Epithelial cell of prostate (primary cell): Measurements from ENCODE around the gene RASAL2.
A peak's percentile ranks its signal among the peaks of the same experiment; 100 is the strongest.
"Not testable (repeated sequence)": the region's sequence is repeated elsewhere in the genome, so short reads cannot be mapped to it uniquely, and the experiment has no call there.

ENCODE experiments used
- DNase-seq: peaks from one replicate; pipeline ENCODE4 v3.0.0-alpha.2; 2011; ENCODE audit warnings: low read depth, low spot score
- H3K27ac ChIP-seq: fragments of 450-650 bp; 2 replicates; pipeline ENCODE4 v1.5.1; 2017; ENCODE audit warnings: mild to moderate bottlenecking

The RASAL2 gene

DNA sequence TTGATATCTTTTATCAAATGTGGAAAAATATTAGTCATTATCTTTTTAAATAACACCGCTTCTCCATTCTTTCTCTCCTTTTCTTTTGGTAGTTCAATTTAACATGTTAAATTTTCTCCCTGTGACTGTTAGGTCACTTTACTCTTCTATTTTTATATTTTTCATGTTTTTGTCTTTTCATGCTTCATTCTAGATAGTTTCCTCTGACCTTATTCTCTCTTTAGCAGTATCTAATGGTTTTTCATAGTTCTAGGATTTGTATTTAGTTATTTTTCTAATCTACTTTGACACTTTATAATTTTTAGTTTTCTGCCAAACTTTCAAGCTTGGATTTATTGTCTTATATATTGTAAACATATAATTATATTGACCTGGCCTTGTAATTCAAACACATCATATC is 116.0 kb downstream of the RASAL2 start:
- no peak for DNase-seq
- H3K27ac ChIP-seq: no peak overlapping the region

DNA sequence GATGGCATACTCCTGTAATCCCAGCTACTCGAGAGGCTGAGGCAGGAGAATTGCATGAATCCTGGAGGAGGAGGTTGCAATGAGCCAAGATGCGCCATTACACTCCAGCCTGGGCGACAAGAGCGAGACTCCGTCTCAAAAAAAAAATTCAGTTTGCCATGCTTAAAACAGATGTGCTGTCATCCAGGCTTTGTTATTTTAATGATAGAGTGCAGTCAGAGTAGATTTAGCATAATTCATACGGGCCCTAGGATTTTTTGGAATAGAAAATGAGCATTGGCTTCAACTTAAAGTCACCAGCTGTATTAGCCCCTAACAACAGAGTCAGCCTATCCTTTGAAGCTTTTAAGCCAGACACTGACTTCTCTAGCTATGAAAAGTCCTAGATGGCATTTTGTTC is 124.6 kb downstream of the RASAL2 start:
- no peak for DNase-seq
- no peak overlapping the region for H3K27ac ChIP-seq

DNA sequence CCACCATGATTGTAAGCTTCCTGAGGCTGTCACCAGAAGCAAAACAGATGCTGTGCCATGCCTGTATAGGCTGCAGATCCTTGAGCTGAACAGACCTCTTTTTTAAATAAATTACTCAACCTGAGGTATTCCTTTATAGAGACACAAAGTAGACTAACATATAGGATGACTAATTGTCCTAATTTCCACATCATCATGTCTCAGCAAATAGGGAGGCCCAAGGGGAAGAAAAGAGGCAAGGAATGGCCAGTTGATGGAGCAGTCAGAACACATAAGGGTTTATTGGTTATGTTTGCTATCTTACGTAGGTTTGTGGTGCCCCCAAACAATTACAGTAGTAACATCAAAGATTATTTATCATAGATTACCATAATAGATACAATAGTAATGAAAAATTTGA is 126.2 kb downstream of the RASAL2 start:
- peak overlapping the region; percentile 46 for H3K27ac ChIP-seq
- DNase-seq: peak; percentile 43

DNA sequence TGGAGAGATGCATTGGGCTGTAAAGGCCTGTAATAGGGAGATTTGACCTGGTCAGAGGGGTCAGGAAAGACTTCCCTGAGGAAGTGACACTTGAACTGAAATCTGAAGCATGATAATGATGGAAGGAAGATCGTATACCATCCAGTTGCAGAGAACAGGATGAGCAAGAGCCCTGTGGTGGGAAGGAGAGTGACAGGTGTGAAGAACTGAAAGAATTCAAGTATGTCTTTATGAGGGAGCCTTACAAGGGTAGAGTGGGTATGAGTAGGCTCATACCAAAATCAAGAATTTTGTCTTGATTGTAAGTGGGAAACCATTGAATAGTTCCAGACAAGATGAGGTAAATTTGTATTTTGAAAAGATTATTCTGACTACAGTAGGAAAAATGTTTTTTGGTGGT is 129.4 kb downstream of the RASAL2 start:
- no peak for DNase-seq
- no peak overlapping the region for H3K27ac ChIP-seq

DNA sequence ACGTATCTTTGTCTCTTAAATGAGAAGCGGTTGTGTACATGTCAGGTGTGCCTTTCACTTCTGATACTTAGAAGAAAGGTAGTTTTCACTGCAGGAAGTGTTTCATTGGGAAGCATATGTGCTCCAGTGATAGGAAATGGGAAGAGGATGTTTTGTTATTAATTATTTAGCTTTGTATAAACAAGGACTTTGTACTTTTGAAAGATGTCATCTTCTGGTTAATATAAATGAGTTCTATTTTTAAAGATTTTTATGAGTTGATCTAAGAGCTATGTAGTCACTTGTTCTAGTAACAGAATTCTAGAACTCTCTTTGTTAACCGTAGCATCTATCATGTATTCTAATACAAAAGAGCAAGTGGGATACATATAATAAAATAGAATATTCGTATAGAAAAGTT is 130.5 kb downstream of the RASAL2 start:
- H3K27ac ChIP-seq: no peak overlapping the region
- no peak for DNase-seq

DNA sequence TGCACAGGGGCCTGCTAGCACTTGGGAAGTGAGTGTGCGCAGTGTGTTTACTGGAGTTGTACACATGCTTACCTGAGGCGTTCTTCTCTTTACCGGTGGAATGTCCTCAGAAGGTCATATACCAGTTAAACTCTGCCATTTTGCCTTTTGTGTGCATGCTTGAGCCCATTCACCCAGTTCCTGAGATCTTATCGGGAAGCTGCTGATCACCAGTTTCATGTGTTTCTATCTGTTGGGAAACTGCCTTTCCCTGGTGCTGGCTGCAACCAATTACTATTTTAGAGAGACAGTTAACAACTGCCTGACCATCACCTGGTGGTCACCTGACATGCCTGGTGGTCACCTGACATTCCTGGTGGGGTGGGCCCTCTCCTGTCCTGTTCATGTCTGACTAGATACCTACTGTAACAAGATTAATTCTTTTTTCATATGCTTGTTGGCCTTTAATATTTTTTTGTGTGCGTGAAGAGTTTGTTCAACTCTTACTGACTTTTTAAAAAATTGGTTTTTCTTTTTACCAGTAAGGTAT is 137.0 kb downstream of the RASAL2 start:
- no peak for DNase-seq
- no peak overlapping the region for H3K27ac ChIP-seq

DNA sequence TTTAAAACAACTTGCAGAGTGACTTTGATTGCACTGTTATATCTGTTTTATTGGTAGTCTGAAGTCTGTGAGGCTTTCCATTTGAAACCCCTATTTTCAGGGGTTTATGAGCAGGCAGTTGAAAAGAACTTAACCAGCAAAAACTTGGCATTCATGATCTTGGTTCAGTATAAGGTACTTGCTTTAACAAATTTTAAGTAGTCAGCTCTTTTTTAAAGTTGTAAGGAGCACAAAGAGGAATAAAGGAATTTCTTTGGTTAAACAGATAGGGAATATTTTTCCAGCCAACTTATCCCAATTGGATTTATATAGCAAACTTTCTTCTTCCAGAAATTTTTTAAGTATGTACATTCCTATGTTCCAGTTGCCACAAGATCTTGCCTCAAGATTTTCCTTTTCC is 138.2 kb downstream of the RASAL2 start:
- no peak for DNase-seq
- H3K27ac ChIP-seq: peak overlapping the region; percentile 14

DNA sequence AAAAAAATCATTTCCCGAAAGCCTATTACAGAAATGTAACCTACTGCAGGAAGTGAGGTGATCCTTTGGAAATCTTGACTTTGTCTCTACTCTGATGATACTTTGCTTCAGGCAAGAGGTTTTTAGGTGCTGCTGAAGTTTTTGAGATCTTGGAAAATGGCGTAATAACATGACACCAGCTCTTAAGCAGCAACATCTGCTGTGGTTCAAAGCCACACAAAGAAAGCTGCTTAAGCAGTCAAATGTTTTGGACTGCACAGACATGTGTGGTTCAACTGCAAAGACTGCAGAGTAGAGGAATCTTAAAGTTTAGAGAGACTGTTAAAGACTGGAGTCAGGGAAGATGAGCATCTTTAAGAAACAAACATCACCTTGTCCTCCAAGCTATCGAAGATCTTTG is 139.0 kb downstream of the RASAL2 start:
- peak overlapping the region; percentile 14 for H3K27ac ChIP-seq
- DNase-seq: no peak

DNA sequence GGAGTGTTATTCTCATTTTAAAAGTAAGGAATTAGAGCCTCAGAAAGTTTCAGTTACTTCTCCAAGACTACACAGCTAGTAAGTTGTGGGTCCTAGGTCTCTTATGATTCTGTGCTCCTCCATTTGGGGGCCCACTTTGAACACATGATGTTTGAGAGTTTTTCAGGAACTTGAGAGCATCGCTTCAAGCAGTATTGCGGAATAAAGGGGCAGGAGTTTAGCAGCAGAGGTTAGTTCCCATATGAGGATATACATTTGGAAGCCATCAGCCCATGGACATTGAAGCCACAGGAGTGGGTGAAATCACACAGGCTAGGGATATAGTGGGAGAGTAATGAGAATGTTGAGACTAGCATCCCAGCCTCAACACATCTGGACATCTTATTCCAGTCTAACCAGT is 143.2 kb downstream of the RASAL2 start:
- no peak for DNase-seq

DNA sequence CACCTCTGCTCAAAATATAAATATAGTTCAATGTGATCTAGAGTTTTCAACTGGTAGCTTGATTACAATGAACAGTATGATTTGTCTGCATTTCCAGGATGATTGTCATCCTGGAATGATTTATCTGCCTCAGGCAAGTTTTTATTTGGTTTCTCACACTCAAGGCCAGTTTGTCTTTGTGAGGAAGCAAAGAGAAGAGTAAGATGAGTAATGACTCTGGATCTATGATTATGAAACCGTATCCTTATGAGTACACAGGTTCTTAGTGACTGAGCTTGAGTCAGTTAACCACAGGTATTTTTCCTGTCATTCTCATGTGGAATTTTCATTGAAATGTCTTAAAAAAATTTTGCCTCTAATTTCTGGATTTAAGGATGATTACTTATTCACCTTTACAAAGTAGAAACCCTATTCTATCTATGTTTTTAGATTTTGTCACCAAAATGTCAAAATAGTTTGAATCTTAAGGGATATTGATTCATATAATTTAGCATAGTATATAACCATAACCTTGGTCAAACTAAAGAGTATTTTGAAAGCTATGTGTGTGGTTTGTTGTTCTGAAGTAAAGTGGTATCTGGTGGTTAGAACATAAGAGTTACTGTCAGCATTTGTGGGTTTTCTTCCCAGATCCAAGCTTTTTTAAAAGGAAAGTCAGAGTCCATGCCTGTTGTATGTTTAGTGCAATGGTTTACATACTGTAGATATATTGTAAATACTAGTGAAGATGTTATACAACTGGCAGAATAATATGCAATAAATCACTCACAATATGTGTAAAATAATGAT is 145.0 kb downstream of the RASAL2 start:
- peak overlapping the region; percentile 96 for H3K27ac ChIP-seq
- peak; percentile 99 for DNase-seq

More for the DNA sequence above, 143.2 kb downstream of the RASAL2 start:
- H3K27ac ChIP-seq: peak overlapping the region; percentile 96

DNA sequence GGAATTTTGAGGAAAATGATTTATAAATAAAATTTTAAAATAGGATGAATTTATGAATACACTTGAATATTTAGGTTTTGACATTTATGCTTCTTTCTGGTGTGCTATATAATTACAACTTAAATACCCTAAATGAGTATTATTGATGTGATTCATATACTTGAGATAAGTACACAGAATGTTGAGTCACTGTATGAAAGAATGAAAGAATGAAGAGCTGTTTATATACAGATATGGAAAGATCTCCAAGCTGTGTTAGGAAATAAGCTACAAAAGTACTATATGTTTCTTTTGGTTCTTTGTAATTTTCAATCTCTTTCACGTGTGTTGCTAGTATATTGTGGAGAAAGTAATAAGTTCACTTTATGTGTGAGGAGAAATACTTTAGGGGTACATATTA is 147.2 kb downstream of the RASAL2 start:
- H3K27ac ChIP-seq: peak overlapping the region; percentile 96

DNA sequence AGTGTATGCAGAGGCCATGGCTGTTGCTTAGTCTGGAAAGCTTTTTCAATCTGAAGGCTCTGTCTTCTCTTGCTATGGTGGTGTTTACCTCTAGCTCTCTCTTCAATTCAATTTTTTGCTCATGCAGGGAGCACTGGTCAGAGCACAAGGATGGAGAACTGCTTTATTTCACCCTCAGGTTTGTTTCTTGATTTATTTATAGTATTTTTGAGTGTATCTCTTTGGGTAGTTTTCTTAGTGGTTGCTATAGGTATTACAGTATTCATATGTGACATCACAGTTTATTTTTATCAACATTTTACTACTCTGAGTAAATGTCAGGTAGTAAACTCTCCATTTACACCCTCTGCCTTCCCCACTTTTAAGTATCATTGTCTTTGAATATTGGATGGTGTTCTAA is 147.9 kb downstream of the RASAL2 start:
- H3K27ac ChIP-seq: peak overlapping the region; percentile 96
- DNase-seq: no peak

More for the DNA sequence above, 147.2 kb downstream of the RASAL2 start:
- no peak for DNase-seq

DNA sequence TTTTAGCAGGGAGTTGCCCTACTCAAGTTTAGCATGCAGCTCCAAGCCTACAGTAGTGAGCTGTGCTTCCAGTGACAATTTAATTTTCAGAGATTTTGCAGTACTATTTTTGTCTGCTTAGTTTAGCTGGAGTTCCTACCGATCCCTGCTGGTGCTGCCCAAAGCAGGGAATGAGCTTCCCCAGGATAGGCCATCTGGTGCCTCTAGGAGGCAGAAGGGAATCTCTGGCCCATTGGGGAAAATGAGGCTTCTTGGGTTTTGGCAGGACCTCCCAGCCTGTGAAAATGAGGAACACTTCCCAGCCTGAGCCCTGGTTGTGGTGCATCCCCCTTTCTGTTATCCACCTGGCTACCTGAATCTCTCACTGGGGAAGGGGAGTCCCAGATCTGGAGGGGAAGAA is 149.2 kb downstream of the RASAL2 start:
- H3K27ac ChIP-seq: no peak overlapping the region
- no peak for DNase-seq

DNA sequence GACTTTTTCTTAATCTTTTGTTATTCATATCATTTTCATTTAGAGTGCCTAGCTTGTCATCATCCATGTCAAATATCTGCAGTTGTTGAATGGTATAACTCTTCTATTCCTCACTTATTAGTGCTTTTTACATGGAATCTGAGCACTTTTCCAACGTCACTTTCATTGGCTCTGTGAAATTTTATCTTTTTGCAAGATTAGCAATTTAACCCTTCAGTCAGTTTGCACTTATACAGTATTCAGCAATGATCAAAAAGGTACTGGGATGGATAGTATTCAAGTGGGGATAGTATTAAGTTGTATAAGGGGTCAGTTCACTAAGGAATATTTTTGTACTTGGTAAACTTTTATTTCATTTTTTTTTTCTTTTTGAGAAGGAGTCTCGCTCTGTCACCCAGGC is 150.0 kb downstream of the RASAL2 start:
- no peak overlapping the region for H3K27ac ChIP-seq
- DNase-seq: no peak

DNA sequence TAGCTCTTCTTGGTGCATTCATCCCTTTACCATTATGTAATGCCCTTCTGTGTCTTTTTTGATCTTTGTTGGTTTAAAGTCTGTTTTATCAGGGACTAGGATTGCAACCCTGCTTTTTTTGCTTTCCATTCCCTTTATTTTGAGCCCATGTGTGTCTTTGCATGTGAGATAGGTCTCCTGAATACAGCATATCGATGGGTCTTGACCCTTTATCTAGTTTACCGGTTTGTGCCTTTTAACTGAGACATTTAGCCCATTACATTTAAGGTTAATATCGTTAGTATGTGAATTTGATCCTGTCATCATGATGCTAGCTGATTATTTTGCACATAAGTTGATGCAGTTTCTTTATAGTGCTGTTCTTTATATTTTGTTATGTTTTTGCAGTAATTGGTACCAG is 154.4 kb downstream of the RASAL2 start:
- H3K27ac ChIP-seq, DNase-seq: not testable (repeated sequence)

DNA sequence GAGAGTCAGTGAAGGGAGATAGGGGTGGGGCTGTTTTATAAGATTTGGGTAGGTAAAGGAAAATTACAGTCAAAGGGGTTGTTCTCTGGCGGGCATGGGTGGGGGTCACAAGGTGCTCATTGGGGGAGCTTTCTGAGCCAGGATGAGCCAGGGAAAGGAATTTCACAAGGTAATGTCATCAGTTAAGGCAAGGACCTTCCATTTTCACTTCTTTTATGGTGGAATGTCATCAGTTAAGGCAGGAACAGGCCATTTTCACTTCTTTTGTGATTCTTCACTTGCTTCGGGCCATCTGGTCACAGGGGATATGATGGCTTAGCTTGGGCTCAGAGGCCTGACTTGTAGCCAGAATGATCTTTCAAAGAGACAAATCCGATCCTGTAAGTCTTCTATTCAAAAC is 159.7 kb downstream of the RASAL2 start:
- not testable (repeated sequence) for H3K27ac ChIP-seq, DNase-seq

DNA sequence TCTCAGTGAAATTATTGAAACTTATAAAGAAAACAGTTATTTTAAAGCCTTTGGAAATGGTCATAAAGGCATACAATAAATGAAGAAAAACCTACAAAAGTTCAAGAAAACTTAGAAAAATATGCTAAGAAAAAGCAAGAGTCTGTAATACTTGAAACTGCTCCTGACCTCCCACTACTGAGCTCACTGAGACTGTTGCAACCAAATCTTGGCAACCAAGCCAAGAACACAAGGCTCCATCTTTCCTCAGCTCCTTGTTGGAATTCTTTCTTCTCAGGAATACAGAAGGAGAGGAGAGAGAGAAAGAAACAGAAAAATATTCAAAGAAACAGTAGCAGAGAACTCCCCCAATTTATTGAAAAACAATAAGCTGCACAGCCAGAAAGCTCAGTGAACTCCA is 160.5 kb downstream of the RASAL2 start:
- no peak overlapping the region for H3K27ac ChIP-seq
- no peak for DNase-seq

DNA sequence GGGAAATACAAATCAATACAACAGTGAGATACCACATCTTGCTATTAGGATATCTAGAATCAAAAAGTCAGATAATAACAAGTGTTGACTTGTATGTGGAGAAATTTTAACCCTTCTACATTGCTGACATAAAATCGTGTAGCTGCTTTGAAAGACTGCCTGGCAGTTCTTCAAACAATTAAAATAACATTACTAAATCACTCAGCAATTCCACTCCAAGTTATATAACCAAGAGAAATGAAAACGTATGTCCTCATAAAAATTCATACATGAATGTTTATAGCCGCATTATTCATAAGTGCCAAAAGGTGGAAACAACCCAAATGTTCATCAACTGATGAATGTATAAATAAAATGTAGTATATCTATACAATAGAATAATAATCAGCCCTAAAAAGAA is 164.6 kb downstream of the RASAL2 start:
- H3K27ac ChIP-seq: no peak overlapping the region
- no peak for DNase-seq

DNA sequence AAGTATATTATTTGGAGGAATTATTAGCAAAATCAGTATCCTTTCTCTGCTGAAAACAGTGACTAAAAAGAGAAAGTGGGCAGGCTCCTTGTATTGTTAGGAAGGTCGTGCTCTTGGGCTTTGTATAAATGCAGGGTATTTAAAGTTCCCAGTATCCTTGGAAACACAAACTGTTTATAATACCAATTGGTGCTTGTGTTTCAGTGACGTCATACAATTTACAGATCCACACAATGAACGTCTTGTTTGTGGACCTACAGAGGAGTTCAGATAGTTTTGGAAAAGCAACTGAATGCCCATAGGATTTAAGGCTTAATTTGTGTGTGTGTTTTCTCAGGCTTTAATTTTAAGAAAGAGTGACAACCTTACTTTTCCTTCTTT is 168.2 kb downstream of the RASAL2 start:
- DNase-seq: no peak
- no peak overlapping the region for H3K27ac ChIP-seq

DNA sequence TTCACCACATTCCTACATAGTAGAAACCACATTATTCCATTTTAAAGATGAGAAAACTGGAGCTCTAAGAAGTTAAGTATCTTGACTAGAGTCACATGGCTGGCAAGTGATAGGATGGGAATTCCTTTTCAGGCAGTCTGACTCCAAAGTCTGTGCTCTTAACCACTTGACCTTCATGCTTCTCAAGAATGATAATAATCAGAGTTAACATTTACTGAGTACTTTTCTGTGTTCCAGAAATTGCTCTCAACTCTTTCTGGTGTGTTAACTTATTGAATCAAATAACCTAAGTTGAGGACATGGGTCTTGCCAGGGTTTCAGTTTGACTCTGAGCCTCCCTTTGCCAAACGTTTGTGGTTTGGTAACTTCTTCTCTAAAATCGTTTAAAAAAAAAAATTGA is 169.4 kb downstream of the RASAL2 start:
- DNase-seq: no peak
- no peak overlapping the region for H3K27ac ChIP-seq

DNA sequence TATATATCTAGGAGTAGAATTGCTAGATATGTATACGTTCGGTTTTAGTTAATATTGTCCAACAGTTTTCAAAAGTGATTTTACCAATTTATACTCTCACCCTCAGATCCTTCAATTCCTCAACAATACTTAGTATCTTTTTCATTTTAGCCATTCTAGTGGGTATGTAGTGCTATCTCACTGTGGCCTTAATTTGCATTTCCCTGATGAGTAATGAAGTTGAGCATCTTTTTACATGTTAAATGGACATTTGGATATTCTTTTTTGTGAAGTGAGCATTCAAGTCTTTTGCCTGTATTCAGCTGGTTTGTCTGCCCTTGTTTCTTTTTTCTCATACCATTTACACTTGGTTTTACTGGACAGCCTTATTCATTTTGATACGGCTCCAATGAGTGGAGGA is 172.2 kb downstream of the RASAL2 start:
- H3K27ac ChIP-seq: peak overlapping the region; percentile 80
- no peak for DNase-seq

DNA sequence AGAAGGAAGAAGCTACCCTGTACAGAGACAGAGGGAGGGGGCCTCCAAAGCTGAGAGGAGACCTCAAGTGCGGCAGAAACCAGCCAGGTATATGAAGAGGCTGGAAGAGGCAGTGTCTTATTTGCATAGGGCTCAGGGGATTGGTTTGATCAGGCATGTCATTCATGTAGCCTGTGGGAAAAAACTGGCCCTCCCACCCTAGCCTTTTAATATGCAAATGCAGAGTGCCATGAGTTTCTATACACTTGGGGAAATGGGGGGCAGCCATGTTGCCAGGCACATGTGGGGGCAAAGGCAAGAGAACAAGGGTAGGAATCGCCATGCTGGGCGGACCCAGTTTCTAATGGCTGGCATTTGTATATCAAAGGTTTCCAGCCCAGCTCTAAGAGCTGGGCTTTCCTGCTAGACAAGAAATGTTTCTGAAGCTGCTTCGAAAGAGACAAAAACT is 172.7 kb downstream of the RASAL2 start:
- DNase-seq: no peak
- H3K27ac ChIP-seq: peak overlapping the region; percentile 80
